Endothelial cell of umbilical vein (primary cell): ENCODE results near the gene ZNF689. TPM values are rescaled to one million over a fixed set of nuclear protein-coding genes. Genes with fewer than 3 reads are reported as not detected.

Experiments used
- BruUV-seq: library from RNA; stranded (reverse); fragments of 400-500 nt; replicated peaks from 2 replicates; lab custom pipeline; 2021; lab: Mats Ljungman, UMichigan
- CTCF ChIA-PET: fragments of 300-600, 350-600 bp; sonication (Branson Sonifier 250); formaldehyde crosslinking; loops from one replicate; lab custom pipeline; 2021; ENCODE audit warnings: antibody characterized with exemption, inconsistent platforms; lab: Charles Lee
- POLR2A ChIA-PET: fragments of 300-600, 350-600 bp; sonication (Branson Sonifier 250); formaldehyde crosslinking; loops from one replicate; lab custom pipeline; 2021; ENCODE audit warnings: antibody characterized with exemption, inconsistent platforms; lab: Charles Lee
- DNase-seq: peaks from one replicate; pipeline ENCODE4 v3.0.0-alpha.2; 2011; ENCODE audit warnings: low read depth, low spot score
- FAIRE-seq: peaks from 2 replicates; lab custom pipeline; 2011; peaks lifted over from hg19 to GRCh38; lab: Jason Lieb, UNC
- H2AFZ ChIP-seq: 2 replicates; pipeline ENCODE4 v1.6.0; 2012; ENCODE audit warnings: low read depth, low read length, control low read depth, inconsistent platforms
- H3K27ac ChIP-seq: 2 replicates; pipeline ENCODE4 v1.5.1; 2011; ENCODE audit warnings: low read depth, mild to moderate bottlenecking, control low read depth, low read length, moderate library complexity; ENCODE audit not compliant: insufficient read depth
- H3K27me3 ChIP-seq, 2 experiments: 2 replicates each; pipeline versions ENCODE4 v1.6.0 to v1.6.1; 2011; ENCODE audit warnings: low read length in 2 of 2, mixed read lengths in 1 of 2; ENCODE audit not compliant: control insufficient read depth in 2 of 2, insufficient read depth in 2 of 2
- H3K36me3 ChIP-seq, 2 experiments: 2 replicates in 1 of 2; 3 replicates in 1 of 2; pipeline ENCODE4 v1.5.1; 2011; ENCODE audit warnings: low read length in 2 of 2, mild to moderate bottlenecking in 1 of 2, moderate library complexity in 1 of 2; ENCODE audit not compliant: control insufficient read depth in 2 of 2, insufficient read depth in 2 of 2; ENCODE audit errors: extremely low read depth in 1 of 2
- H3K4me1 ChIP-seq: 3 replicates; pipeline ENCODE4 v1.5.1; 2011; ENCODE audit warnings: mild to moderate bottlenecking, low read length; ENCODE audit not compliant: control insufficient read depth, insufficient read depth; ENCODE audit errors: extremely low read depth
- H3K4me2 ChIP-seq: 2 replicates; pipeline ENCODE4 v1.6.1; 2011; ENCODE audit warnings: low read length, control low read depth, mixed read lengths; ENCODE audit not compliant: insufficient read depth
- H3K4me3 ChIP-seq, 3 experiments: fragments of 200-600 bp in 1 of 3; sonication (generic), shearing (Covaris generic) in 1 of 3; replicated peaks in 1 of 3; 2 replicates each; pipeline ENCODE4 v1.5.1; 2011 to 2016; ENCODE audit warnings: control low read depth in 3 of 3, low read length in 3 of 3, mild to moderate bottlenecking in 2 of 3, inconsistent platforms in 1 of 3, low read depth in 1 of 3, moderate library complexity in 1 of 3; ENCODE audit not compliant: insufficient read depth in 1 of 3
- H3K79me2 ChIP-seq: 2 replicates; pipeline ENCODE4 v1.6.0; 2012; ENCODE audit warnings: low read length, inconsistent platforms; ENCODE audit not compliant: control insufficient read depth, insufficient read depth
- H3K9ac ChIP-seq: replicated peaks from 2 replicates; pipeline ENCODE3; 2011; ENCODE audit warnings: low read length, control low read depth; ENCODE audit not compliant: insufficient read depth; ENCODE audit errors: extremely low read depth
- H3K9me1 ChIP-seq: replicated peaks from 3 replicates; pipeline ENCODE4 v1.6.0; 2011; ENCODE audit warnings: mild to moderate bottlenecking, low read length; ENCODE audit not compliant: control insufficient read depth, insufficient read depth; ENCODE audit errors: extremely low read depth
- H3K9me3 ChIP-seq: replicated peaks from 2 replicates; pipeline ENCODE4 v1.5.1; 2012; ENCODE audit warnings: low read length, inconsistent platforms; ENCODE audit not compliant: control insufficient read depth, insufficient read depth
- H4K20me1 ChIP-seq: replicated peaks from 2 replicates; pipeline ENCODE3; 2011; ENCODE audit warnings: mild to moderate bottlenecking, low read length; ENCODE audit not compliant: control insufficient read depth, insufficient read depth; ENCODE audit errors: extremely low read depth
- CTCF ChIP-seq, 2 donors: IDR thresholded peaks; 1 replicate in 1 of 2; 2 replicates in 1 of 2; pipeline ENCODE4 v1.5.1; 2011; ENCODE audit warnings: low read length in 2 of 2, mild to moderate bottlenecking in 2 of 2, moderate library complexity in 2 of 2, control low read depth in 1 of 2, inconsistent platforms in 1 of 2, low read depth in 1 of 2; ENCODE audit not compliant: insufficient read depth in 1 of 2; ENCODE audit errors: extremely low read depth in 1 of 2
- EZH2 ChIP-seq: IDR thresholded peaks from 2 replicates; pipeline ENCODE4 v1.6.1; 2012; ENCODE audit warnings: borderline replicate concordance, low read depth, mild to moderate bottlenecking, moderate library complexity, low read length, inconsistent platforms; ENCODE audit not compliant: severe bottlenecking
- FOS ChIP-seq: IDR thresholded peaks from 2 replicates; pipeline ENCODE4 v1.6.1; 2011; ENCODE audit warnings: mild to moderate bottlenecking, low read length, moderate library complexity, borderline replicate concordance; ENCODE audit not compliant: insufficient read depth
- GATA2 ChIP-seq: IDR thresholded peaks from 2 replicates; pipeline ENCODE4 v1.7.0; 2011; ENCODE audit warnings: low read depth, mild to moderate bottlenecking, moderate library complexity, mixed read lengths, low read length; ENCODE audit not compliant: insufficient read length, insufficient read depth
- JUN ChIP-seq: IDR thresholded peaks from 2 replicates; pipeline ENCODE4 v1.6.1; 2011; ENCODE audit warnings: borderline replicate concordance, low read depth; ENCODE audit not compliant: insufficient read length, insufficient read depth
- MYC ChIP-seq: IDR thresholded peaks from one replicate; pipeline ENCODE4 v1.6.1; 2011; ENCODE audit warnings: mild to moderate bottlenecking, low read depth, low read length
- POLR2A ChIP-seq: IDR thresholded peaks from 2 replicates; pipeline ENCODE4 v1.6.1; 2012; ENCODE audit warnings: low read depth, mild to moderate bottlenecking, control low read depth, low read length
- POLR2AphosphoS5 ChIP-seq: IDR thresholded peaks from 2 replicates; pipeline ENCODE4 v1.6.1; 2012; ENCODE audit warnings: low read depth, mild to moderate bottlenecking, control low read depth, low read length, moderate library complexity; ENCODE audit not compliant: insufficient read depth
- dilution Hi-C: fragments of 300-500 bp; cut with MboI; formaldehyde crosslinking; loops from one replicate; pipeline ENCODE4 v1.15.0; 2019; ENCODE audit warnings: low sequenced_read_pairs; ENCODE audit not compliant: extremely low pct_ligation_motif_present
- intact Hi-C: fragments of 100-400 bp; cut with micrococcal nuclease; formaldehyde crosslinking; loops from one replicate; pipeline ENCODE4 v1.10.0; 2022
- polyA plus RNA-seq, 4 experiments: library from polyadenylated mRNA; depleted of rRNA in 3 of 4; stranded (reverse) in 3 of 4; unstranded in 1 of 4; fragments of >200 nt; gene quantifications; 2 replicates each; pipeline versions ENCODE4 v1.2.1 to v1.2.3, GENCODE V29; 2011 to 2012; ENCODE audit warnings: missing spikeins in 1 of 4
- total RNA-seq: library from RNA; stranded (reverse); gene quantifications from 2 replicates; pipeline ENCODE4 v1.2.3, GENCODE V29; 2021
- TF ChIP-seq, protein P1 (sequence below): IDR thresholded peaks from 2 replicates; pipeline ENCODE4 v1.6.1; 2011; ENCODE audit not compliant: insufficient read depth, insufficient read length

ZNF689 gene
- total and polyA plus RNA-seq, 2 donors (not counting 3 experiments of a cell fraction or from before 2014, with no cell fraction given) = 7.5 to 8.4 TPM

DNA sequence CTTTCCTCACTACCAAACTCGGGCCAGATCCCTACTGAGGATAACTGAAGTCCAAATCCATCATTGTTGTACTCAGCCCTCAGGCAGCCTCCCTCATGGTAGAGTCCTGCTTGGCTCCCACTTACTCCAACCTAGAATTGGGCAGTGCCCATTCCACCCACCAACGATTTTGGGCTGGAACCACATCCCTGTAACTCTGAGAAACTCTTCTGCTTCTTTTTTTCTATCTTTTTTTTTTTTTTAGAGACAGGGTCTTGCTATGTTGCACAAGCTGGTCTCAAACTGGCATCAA is 41.8 kb upstream of the ZNF689 start:
- FAIRE-seq = no peak
- Histone ChIP-seq H2AFZ (no peak overlapping the region), H3K36me3 (peaks cover 5 to 23% of the 10 kb centered on the region in 2 experiments), H3K79me2 (peaks cover 8% of the 10 kb centered on the region), H3K27ac (no peak overlapping the region), H3K4me1 (peaks cover 12% of the 10 kb centered on the region), H3K9me3 (no peaks in the 10 kb centered on the region), H3K9ac (peak overlapping the region; percentile 73), H3K4me3 (peak overlapping the region; percentile 36 to 95 (median 45)), H3K27me3 (no peaks in the 10 kb centered on the region), H4K20me1 (no peaks in the 10 kb centered on the region), H3K9me1 (no peaks in the 10 kb centered on the region), H3K4me2 (peak overlapping the region; percentile 62)
- ChIA-PET CTCF (interaction anchor here (2.5 kb wide), 1 partner anchor 42 kb away, joined by 21 read pairs; no protein-coding TSS in a partner anchor), POLR2A (interaction anchor here (0.6 kb wide), 1 partner anchor 18 kb away, joined by 7 read pairs; no protein-coding TSS in a partner anchor)
- dilution Hi-C loops (no loop called here), intact Hi-C loops (loop anchor here (10.0 kb wide), 1 partner anchor 557 kb away; the partner anchor contains the start of genes TBX6 and YPEL3)
- no peak for DNase-seq
- no TSS peak for BruUV-seq
- TF ChIP-seq CTCF (IDR thresholded peaks at IDR 0.05; ENCODE audit: extremely low read depth in 1 of 2, insufficient read depth in 1 of 2, low read depth in 1 of 2, low read length in 2 of 2) (no peak), GATA2 (no peak), MYC (no peak), POLR2AphosphoS5 (no peak), POLR2A (no peak), EZH2 (no peak), JUN (no peak), FOS (no peak)
- TF ChIP-seq, protein P1, sequence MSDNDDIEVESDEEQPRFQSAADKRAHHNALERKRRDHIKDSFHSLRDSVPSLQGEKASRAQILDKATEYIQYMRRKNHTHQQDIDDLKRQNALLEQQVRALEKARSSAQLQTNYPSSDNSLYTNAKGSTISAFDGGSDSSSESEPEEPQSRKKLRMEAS = no peak
